HepG2 (cell line): ENCODE results near the gene CTDNEP1. TPM values are rescaled to one million over a fixed set of nuclear protein-coding genes. Genes with fewer than 3 reads are reported as not detected.
A peak's percentile ranks its signal among the peaks of the same experiment; 100 is the strongest.

Experiments
- ARID5B ChIP-seq: IDR thresholded peaks from 2 replicates; pipeline ENCODE4 v1.4.0; 2020; ENCODE audit warnings: mild to moderate bottlenecking, missing genetic modification reagents
- MIXL1 ChIP-seq: IDR thresholded peaks from 2 replicates; pipeline ENCODE4 v1.6.1; 2016
- SP4 ChIP-seq: sonication (generic); formaldehyde crosslinking; IDR thresholded peaks from 2 replicates; pipeline ENCODE4 v1.8.1; 2023; ENCODE audit warnings: mild to moderate bottlenecking, missing genetic modification reagents
- ZNF326 ChIP-seq: sonication (generic); formaldehyde crosslinking; IDR thresholded peaks from 2 replicates; pipeline ENCODE4 v1.4.0; 2020; ENCODE audit warnings: missing genetic modification reagents, borderline replicate concordance
- ZNF740 ChIP-seq: sonication (generic); formaldehyde crosslinking; IDR thresholded peaks from 2 replicates; pipeline ENCODE4 v1.4.0; 2020; ENCODE audit warnings: missing genetic modification reagents
- ZNF768 ChIP-seq: sonication (generic); formaldehyde crosslinking; IDR thresholded peaks from 2 replicates; pipeline ENCODE4 v1.4.0; 2020; ENCODE audit warnings: missing genetic modification reagents
- polyA plus RNA-seq, 8 experiments: library from polyadenylated mRNA; depleted of rRNA in 3 of 8; stranded (reverse) in 7 of 8; unstranded in 1 of 8; fragments of >200 nt; fragmentation: Illumina TruSeq in 4 of 8; extraction: Trizol in 4 of 8; gene quantifications; 2 replicates each; pipeline versions ENCODE4 v1.2.1 to v1.2.3, GENCODE V29; 2011 to 2016; ENCODE audit warnings: low read depth in 4 of 8, missing spikeins in 1 of 8, mixed read lengths in 1 of 8; ENCODE audit not compliant: insufficient read depth in 1 of 8
- total RNA-seq, 5 experiments: library from RNA; depleted of rRNA; stranded (reverse); fragments of >200 nt; fragmentation: Illumina TruSeq; extraction: Trizol; gene quantifications; 2 replicates each; pipeline ENCODE4 v1.2.3, GENCODE V29; 2016; ENCODE audit warnings: low read depth in 1 of 5

Gene CTDNEP1
- total and polyA plus RNA-seq, 2 of the 13 experiments (the other 11 are each of a cell fraction or from before 2014, with no cell fraction given) = 19.8 to 118 TPM

GRCh38 chr17:7217113-7217987 lies 34.2 kb downstream of the CTDNEP1 start (continued):
- TF ChIP-seq ARID5B (CRISPR knock-in tag) (no peak), ZNF740 (CRISPR knock-in tag) (peak; percentile 65; the same call in 1 of the 2 replicates), ZNF326 (CRISPR knock-in tag) (no peak), MIXL1 (CRISPR knock-in tag) (no peak), ZNF768 (no peak), SP4 (CRISPR knock-in tag) (no peak)
- TF ChIP-seq, all 625 proteins: peak for 6
